Activated CD4-positive, CD25-positive, alpha-beta regulatory T cell treated with anti-CD3 and anti-CD28 coated beads, Interleukin-2, amount 50 U/mL, for 24 hours (primary cell): Measurements from ENCODE around the gene C4orf51.

Source experiments
- ATAC-seq, 2 donors: fragments of 150-1000 bp; cut with Tn5 transposase; one replicate each; pipeline ENCODE4 v1.10.0; 2021; ENCODE audit warnings: mild to moderate bottlenecking in 1 of 2, moderate library complexity in 1 of 2

The C4orf51 gene

DNA sequence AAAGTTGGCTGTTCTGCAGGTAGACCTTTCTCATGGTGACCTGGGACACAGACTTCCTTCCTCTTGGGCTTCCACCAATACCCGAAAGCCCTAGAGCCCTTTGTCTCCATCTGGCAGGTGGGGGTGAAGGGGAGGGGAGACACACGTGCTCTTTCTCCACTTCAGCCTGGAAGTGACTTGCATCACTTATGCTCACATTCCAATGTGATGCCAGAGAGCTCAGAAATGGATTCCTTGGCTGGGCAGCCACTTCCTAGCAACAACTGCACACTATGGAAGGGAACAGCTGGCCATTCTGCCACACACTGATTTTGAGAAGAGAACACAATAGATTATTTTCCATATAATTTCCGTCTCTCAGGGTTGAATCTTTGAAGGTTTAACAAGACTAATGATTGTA is 36.3 kb downstream of the C4orf51 start:
- ATAC-seq = no peak

DNA sequence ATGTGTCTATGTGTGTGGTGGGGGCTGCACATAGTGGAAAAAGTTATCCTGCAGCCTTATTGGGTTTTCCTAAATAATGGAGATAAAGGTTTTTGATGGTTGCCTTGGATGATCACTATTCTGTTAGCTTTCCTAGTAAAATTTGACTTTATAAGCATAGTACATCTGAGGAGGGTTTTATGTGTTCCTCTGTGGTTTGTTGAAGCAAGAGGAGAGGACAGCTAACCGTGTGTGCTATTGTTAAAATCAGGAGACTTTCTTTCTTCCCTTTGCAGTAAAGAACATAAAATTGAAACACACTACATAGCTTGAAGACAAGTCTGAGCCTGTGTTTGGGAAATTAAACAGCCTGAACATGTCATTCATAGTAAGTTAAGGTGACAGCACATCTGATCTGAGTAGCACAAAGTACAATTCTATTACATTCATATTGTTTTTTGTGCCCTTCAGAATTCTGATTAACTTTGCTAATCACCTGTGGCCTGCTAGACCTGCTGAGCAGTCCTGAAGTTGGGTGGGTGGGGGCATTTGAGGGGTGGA is 36.8 kb downstream of the C4orf51 start:
- no peak for ATAC-seq

DNA sequence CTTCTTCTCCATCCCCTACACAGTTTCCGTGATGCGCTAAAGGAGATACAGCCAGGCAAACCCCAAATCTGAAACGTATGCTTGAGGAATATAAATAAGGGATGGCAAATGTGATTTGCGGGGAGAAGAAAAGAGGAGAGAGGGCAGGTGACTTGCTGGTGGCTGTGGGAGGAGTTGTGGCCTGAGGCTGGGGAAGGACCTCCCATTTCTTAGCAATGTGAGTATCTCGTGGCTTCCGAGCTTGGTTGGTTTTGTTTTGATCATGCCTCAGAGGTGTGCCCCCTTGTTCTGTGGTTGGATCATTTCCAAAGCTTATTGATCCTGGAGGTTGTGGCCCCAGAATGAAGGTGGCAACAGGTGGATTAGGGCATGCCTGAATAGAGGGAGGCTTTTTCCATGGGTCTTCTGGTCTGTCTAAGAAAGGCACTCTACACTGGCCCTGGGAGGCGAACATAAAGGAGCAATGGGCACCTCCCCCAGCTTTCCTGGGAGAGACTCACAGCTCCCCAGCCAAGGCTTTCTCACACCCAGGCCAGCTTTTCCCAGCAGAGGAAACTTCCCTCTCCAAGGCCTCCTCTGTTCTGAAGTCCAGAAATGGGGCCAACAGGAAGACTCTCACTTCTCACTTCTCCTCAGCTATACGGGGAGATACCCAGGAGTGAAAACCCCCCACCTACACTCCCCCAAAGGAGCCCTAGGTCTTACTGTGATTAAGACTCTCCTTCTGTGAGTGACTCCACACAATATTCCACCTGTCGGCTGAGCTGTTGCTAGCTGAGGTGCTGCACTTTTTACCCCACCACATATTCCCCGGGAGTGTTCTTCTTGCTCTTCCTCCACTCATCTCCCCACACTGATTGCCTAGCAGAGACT is 40.0 kb downstream of the C4orf51 start:
- peak; percentile 58 to 74 for ATAC-seq

DNA sequence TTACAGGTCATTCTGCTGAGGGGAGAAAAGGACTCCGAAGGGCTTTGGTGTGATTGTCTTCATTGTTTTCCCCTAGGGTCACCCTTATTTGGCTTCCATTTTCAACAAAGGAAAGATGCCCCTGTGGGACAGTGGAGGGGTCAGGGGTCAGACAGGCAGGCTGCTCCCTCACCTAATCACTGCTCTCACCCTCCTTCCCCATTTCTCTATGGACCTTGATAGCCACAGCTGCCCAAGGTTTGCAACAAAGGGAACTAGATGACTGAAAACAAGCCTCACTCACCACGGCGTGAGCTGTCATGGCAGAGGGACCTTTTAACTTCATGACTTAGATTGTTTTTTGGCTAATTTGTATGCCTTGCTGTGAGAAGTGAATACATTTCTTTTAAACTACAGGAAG is 40.7 kb downstream of the C4orf51 start:
- ATAC-seq = no peak

DNA sequence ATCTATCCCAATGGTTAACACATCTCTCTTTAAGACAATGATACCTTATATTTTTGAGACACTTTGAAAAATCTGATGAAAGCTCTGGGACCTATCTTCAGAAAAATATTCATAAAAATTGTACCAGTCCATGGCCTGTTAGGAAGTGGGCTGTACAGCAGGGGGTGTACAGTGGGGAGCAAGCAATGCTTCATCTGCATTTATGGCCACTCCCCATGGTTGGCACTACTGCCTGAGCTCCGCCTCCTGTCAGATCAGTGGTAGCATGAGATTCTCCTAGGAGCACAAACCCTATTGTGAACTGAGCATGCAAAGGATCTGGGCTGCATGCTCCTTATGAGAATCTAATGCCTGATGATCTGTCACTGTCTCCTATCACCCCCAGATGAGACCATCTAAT is 42.6 kb downstream of the C4orf51 start:
- no peak for ATAC-seq

DNA sequence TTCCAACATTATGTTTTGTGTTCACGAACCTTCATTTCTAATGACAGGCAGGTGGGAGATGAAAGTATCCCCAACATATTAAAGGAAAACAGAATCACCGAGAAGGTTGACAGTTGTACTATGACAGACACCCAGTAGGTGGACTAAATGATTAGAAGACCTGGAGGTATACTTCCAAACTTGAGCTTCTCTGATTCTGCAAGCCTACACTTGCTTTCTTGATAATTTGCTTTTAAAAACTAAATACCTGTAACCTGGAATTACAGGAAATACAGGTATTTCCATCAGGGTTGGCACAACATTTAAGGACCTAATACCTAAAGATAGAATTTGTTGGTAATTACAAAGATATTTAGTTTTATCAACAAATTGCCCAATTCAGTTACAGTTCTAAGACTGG is 43.4 kb downstream of the C4orf51 start:
- no peak for ATAC-seq

DNA sequence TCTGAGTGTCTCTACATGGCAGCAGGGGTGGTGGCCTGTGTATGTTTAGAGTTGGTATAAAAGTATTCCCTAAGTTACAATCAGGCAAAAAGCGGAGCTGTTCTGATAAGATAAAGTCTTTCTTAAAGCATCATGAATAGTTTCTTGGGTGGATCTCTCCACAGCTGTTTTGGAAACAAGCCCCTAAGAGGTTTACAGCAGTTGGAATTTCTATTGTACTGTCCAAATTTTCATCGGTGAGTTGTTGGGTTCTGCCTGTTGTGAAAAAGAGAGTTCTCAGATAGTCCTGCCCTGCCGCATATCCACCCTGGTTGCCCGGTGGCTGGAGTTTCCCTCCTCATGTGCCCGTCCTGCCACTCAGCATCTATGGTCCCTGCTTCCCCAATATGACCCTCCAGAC is 50.1 kb downstream of the C4orf51 start:
- no peak for ATAC-seq

DNA sequence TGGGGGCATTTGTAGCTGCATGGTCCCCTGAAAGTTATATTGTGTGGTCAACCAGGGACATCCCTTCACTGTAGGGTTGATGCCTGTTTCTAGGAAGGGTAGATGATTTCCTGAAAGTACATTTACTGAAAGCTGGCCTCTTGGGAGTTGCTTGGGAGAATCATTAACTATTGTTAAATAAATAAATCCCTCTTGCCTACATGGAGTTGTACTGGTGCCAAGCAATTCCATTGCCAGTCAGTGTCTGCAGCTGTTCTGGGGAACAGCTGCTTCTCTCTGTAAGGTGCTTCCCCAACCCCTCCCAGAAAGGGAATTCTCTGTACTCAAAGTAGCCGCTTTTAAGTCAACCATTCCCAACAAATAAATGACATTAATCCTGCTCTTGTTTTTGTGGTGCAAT is 51.1 kb downstream of the C4orf51 start:
- ATAC-seq = no peak

DNA sequence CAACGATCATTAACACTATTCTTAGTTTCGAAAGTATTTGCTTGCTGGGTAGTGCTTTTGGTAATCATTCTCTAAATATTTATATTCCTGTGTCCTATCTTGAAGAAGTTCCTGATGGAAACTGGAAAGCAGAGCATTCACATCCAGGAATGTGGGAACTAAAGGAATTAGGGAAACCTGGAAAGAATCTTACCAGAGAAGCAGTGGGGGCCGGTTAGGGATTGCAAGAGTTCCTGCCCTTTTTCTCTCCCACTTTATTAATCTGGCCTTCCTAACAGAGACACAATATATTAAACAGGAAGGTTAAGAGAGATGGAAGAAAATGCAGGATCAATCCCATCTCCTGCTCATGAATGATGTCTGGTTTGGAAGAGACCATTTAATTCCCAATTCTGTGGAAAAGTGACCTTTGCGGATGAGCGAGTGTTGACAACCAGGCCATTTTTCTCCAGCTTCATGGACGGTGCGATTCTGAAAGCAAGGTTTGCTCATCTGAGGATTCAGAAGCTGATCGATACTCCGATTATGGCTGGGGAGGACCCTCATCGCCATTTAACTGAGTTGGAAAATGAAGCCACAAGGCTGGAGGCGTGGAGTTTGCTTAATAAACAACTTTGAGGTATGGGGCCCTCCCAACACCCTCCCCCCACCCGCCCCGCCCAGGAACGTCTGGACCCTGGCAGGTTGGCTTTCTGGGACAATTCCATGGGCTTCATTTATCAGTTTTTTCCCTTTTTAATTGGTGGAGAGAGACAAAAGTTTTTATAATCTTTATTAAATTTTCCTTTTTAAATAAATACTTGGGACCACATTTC is 52.3 kb downstream of the C4orf51 start:
- ATAC-seq = no peak

DNA sequence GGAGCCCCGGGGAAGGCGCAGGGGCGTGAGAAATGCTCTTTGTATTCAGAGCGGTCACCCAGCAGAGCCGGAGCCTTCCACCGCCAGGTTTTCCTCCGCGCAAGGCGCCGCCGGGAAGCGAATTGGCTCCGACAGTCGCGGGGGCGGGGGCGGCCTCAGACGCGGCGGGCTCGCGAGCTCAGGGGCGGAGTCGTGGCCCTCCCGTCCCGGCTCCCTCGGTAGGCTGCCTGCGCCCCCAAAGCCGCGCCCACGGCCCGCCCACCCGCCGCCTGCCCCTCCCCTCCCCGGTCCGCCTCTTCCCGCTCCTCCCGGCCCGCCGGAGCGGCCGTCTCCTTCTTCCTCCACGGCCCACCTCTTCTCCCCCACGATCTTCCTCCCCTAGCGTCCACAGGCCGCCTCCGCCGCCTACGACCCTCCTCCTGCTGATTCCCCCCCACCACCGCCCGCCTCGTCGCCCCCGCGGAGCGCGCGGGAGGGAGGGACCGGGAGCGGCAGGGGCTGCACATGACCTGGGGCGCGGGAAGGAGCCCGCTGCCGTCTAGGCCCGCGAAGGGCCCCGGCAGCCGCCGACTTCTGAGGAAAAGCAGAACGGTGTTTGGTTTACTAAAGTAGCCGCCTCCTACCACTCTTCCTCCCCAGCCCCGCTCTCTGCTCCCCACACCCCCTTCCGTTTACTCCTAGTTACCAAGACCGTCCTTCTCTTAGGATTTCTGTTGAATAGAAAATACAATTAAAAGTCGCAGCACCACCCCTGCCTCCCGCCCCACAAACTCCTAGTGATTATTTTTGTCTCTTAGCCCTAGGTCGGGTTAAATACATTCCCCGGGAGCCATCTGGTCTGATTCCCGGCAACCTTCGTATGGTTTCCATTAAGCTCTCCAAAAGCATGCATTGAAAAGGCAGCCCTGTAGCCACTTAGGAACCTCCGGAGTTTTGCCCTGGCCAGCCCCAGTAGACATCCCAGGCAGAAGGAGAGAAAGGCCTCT is 53.2 kb downstream of the C4orf51 start:
- ATAC-seq = peak; percentile 85 to 90

DNA sequence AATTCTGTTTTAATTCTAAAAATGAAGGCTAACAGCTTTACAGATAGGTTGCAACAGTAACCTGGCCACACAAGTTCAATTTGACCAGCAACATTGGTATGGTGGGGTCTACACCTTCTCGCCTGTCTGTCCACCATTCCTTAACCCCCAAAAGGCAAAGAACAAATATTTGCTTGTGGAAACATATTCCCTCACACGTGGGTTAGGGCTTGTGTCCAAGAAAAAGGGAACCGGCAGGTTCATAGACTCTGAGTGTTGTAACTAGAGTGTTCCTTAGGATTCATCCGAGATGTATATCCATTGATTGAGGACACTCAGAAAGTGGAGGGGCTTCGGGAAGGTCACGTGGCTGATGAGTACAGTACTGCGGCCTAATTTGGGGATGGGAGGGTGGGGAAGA is 54.1 kb downstream of the C4orf51 start:
- no peak for ATAC-seq

DNA sequence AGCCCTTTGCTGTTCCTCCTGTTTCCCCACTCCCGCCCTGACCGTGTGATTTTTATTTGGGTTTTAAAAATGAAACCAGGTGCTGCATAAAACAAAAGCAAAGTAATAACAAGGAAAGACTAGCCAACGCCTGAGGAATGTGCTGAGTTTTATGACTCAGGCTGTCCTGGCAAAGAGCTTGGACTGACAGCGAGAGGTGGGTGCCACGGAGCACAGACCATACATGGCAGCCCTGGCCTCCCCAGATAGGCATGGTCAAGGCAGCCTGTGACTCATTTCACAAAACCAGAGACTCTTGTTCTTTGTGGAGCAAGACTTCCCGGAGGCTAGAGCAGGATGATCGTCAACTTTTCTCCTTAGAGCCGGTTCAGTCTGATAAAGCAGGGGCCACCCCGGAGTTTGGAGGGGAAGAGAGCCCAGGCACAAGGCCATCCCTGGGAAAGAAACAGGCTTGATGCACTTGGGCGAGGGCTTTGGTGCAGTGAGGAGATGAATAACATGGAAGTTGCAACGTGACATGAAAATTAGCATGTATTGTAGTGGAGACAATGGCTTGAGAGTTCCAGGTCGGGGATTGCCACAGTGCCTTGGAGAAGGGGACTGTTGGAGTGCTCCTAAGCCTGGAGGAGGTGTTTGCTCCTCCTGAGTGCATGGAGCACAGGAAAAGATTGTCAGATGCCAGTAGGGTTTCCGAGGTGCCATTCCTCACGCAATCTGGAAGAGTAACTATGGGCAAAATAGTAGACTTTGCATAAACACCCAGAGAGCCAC is 54.8 kb downstream of the C4orf51 start:
- no peak for ATAC-seq

DNA sequence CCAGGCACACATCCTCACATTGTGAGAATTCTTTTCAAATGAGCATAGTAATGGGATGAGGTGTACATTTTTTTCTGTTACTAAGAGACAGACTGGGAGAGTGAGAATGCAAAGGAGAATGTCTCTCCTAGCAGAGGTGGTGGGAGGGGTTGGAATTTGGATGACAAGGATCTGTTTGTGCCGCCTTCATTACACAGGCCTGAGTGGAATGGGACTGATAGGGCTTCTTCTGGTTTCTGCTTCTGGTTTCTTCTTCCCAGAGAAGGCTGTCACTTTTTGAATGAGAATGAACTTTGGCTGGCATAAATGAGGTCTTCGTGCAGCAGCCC is 55.4 kb downstream of the C4orf51 start:
- no peak for ATAC-seq

DNA sequence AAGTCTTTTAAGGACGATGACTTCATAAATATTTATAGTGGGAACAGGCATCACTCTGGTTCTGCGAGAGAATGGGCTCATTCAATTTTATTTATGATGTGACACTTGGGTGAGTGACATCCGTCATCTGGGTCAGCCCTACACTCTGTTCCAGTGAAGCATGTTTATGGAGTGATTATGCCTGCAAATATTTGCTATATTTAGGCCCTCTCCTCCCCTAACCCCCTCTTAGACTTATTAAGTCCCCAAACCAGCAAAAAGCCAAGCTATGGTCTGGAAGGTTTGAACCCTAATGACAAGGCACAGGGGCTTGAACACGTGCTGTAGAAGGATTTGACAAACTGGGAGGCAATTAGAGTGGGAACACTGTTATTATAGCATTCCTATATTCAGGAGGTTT is 55.9 kb downstream of the C4orf51 start:
- ATAC-seq = no peak

DNA sequence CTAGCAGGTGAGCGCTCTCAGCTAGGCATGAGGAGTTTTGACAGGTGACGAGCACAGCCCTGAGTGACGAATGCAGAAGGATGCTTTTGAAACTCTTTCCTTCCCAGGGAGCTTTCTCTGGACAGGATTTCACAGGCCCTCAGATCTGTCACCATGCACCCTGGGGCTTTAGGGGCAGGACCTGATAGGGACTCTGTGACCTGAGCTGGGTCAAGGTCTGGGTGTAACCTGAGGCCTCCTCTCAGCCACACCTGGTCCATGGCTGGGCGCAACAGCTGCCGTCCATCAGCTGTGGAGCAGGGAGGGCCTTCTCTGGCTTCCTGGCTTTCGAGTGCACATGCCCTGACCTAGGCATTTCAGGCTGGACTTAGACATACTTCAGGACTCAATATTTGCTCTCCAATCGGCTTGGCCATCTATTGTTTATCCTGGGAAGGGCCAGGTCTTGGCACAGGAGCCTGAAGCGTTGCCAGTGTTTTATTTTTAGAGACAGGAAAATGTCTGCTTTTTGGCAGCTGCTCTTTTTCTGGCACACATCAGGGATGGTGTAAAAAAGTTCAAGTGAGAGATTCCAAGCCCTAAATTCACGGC is 56.4 kb downstream of the C4orf51 start:
- no peak for ATAC-seq

DNA sequence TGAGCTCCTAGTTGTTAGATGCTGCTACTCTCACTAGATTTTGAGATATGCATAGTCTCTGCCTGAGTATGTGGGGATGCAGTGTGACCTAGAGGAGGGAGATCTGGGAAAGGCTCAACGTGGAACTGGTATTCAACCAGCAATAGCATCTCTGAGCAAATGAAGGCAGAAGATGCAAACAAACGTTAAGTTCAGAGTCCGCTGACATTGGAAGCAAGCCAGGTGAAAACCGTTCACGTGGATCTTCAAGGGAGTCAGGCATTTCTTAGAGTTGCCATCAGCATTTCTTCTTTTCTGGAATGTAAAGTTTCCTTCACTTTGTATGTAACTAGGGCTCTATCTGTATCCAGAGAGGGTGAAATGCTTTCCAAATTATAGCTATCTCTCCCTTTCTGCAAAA is 59.9 kb downstream of the C4orf51 start:
- ATAC-seq = no peak

DNA sequence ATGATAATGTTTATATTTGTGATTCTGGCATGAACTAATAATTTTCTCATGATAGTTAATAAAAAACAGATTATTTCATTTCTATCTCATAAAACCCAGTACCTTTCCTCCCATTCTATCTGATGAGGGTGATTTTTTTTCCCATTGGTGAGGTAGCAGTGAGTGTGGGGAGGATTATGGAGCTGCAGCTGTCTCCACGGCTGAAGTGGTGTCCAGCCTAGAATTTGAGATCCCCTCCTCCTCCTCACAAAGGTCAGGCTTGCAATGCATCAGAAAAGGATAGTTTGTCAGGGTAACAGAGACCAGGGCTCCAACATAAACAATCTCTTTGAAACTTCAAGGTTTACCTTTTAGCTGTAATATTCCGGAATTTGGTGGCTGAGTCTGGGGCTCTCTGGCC is 60.9 kb downstream of the C4orf51 start:
- no peak for ATAC-seq

DNA sequence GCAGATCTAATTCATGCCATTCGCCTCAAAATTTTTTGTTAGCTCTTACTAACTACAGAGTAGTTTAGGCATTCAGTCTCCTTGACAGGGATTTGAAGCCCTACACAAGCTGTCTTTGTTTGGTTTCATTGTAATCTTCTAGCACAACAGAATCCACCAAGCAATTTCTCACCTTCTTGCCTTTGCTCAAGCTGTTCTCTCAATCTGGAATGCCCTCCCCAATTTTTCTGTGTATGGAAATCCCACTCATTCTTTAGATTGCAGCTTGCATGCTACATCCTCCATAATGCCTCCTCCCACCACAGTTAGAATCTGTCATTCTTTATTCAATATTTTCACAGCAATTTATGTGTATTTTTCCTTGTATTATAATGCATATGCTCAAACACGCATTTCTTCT is 63.7 kb downstream of the C4orf51 start:
- no peak for ATAC-seq

DNA sequence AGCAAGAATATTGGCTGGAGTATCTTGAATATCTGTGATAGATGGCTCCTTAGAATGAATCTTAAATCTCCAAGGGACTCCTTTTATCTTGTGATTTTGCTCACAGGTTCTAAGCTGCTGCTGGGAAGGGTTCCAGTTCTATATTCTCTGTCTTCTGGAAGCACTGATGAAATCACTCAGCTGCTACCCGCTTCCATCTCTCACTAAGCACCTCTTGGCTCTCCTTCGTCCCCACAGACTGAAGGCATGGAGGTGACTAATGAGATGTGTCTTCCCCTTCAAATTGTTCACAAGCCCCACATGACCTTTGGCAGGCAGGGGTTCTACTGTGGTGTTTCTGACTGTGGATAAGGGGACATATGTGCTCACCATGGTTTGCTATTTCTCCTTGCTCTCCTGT is 75.9 kb downstream of the C4orf51 start:
- no peak for ATAC-seq

DNA sequence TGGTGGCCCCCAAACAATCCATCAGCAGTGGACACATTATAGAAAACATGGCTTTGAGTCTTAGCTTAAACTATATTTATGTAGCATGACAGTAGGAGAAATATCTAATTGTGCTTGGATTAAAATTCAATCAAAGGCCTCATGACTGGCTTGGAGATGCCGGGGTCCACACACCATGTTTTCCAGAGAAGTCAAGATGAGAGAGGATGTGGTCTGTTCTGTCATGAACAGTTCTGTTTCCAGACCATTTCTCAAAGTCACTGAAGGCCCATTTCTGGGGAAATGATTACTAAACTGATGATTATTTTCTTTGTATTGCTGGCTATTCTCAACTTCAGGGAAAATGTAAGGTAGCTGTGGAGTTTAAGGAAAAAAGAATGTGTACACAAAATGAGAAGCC is 76.3 kb downstream of the C4orf51 start:
- no peak for ATAC-seq

DNA sequence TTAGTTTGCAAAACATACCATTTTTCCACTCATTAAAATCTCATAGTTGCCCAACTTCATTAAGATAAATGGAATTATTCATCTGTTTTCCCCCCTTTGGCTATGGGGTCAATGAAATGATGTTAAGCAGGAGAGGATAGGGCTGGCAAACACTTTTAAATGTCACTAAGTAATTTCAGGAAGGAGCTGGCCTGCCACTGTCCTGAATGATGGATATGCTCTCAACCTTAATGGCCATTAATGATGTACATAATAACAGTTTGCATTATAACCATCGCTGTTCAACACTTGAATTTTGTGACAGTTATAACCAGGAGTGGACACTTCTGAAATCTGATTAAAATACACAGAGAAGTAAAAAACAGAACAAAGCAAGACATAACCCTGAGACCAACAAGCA is 77.2 kb downstream of the C4orf51 start:
- no peak for ATAC-seq

DNA sequence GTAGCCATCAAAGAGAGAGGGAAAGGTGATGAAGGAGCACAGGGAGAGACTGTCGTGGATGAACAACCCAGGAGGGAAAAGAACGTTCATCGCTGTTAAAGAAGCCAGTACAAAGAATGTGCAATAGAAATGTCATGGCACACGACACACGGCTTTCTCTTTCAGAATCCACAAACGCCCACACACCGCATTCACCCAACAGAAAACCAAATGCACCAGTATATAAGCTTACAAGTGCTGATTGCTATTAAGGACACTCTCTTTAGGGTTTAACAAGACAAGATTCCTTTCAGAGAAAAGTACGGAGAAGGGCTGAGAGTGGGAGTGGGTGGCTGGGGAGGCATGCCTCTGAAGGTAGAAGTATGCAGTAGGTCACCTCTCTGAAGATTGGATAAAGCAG is 80.2 kb downstream of the C4orf51 start:
- ATAC-seq = no peak
